NOMO-1 (cell line): ENCODE data around the gene TNFRSF25.

Experiments
- DNase-seq, 2 experiments: peaks; one replicate each; lab custom pipeline; 2025; ENCODE audit not compliant: unreplicated experiment in 2 of 2; lab: John Stamatoyannopoulos, UW

Gene TNFRSF25

DNA sequence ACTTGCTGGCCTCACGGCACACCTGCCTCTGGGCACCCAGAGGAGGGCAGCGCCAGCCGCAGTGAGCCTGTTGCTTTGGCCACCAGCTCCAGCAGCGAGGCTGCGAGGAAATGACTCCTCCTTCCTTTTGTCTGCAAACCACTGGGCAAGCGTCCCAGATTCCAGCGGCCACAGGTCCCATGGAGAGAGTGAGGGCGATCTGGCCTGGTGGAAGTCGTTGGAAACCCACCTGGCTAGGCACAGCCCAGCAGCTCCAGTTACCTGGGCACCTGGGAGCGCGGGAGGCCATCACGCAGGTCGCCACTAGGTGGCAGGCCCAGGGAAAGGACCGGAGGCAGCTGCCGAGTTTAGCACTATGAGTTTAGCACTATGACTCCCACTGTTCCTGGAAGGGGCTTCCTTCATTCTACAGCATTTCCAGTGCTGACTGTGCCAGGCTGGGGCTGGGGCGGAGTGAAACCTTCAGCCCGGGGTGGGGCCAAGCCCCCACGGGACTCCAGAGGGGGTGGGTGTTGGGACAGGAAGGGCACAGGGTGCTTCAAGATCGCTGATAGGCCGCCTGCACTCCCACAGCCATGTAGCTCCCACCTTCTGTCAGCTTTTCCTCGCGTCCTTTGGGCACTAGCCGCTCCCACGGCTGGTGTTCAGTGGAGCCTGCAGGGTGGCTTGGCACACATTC is 42.5 kb downstream of the TNFRSF25 start:
- DNase-seq: peak in 1 of 2 experiments; percentile 39

DNA sequence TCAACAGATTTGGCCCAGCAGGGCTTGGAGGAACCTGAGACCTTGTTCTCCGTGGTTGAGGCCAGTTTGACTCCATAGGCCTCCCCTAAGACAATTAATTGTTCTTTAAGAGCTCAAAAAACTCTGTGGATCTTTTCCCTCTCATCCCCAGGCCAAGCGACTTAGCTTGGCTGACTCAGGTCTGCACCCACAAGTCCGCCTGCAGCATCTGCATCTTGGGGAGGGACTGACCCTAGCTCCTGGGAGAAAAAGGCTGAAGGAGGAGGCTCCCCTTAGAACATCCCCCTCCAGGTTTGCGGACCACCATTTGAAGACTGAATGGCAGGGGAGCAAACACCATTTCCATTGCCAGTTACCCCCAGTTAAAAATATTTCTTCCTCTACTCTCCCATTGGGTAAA is 44.7 kb downstream of the TNFRSF25 start:
- DNase-seq: no peak

DNA sequence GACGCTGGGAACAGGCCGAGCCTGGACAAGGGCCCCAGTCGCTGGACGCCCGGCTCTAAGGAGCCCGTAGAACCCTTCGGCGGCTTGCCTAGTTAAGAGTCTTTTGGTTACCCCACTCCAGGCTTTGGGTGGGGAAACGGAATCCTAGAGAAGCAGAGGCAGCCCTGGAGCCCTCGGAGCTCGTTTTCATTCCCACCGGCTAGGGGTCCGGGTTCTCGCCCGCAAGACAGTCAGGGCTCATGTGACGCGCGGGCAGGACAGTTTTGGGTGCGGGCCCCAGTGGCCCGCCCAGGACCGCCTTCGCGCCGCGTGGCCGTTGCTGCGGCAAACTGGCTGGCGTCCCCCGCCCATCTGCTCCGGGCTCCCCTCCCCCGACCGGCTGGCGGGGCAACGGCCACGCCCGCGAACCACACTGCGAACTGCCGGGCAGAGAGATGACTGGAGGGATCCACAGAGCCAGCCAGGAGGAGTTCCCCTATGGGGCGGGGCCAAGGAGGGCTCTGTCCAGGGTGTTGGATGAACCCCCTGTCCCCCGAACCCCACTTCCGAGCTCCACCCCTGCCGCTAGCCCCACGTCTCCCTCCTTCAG is 45.4 kb downstream of the TNFRSF25 start:
- DNase-seq: no peak

DNA sequence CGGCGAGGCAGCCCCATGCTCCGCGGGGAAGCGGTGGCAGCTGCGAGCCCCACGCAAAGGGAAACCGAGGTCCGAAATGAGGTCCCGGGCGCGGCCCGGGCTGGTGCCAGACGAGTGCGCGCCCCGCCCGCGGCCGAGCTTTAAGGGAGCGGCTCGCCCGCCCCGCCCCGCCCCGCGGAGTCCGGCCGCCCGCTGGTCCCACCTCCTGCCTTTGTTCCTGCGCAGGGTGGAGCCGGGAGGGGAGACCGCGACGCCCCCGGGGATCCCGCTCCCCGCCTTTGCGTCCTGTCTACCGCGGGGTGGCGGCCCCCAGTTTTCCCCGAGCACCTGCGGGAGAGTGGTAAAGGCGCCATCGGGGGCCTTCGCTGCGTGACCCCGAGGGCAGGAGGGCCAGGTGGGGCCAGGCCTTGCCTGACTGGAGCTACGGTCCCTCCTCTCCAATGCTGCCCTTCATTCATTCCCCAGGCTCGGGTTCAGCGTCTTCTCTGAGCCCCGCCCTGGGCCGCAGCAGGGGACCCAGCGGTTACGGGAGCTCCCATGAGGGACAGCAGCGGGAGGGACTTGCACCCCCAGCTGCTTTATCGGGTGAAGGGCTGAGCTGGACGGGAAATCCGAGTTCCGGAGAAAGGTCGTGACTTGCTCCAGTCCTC is 46.0 kb downstream of the TNFRSF25 start, which contains the start of gene HES2:
Gene HES2, minus strand, starts transcription at position 116 of the 650 bp plus-strand sequence. Its CDS starts 99 bp downstream, at position 17.
- no peak for DNase-seq

DNA sequence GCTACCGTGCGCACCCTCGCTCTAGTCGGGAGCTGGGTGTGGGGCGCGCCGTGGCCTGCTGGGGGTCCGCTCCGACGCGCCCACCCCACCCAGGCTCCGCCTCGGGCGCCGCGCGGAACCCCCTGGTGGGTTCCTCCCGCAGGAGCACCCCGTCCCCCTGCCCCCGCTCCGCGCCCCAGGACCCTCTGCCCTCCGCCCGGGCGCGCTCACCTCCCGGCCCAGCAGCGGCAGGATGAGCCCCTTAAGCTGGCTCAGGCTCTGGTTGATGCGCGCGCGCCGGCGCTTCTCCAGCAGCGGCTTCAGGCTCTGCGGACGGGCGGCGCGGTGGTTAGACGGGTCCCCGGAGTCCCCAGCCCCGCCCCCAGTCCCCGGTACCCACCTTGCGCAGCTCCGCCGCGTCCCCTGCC is 46.6 kb downstream of the TNFRSF25 start:
- no peak for DNase-seq

DNA sequence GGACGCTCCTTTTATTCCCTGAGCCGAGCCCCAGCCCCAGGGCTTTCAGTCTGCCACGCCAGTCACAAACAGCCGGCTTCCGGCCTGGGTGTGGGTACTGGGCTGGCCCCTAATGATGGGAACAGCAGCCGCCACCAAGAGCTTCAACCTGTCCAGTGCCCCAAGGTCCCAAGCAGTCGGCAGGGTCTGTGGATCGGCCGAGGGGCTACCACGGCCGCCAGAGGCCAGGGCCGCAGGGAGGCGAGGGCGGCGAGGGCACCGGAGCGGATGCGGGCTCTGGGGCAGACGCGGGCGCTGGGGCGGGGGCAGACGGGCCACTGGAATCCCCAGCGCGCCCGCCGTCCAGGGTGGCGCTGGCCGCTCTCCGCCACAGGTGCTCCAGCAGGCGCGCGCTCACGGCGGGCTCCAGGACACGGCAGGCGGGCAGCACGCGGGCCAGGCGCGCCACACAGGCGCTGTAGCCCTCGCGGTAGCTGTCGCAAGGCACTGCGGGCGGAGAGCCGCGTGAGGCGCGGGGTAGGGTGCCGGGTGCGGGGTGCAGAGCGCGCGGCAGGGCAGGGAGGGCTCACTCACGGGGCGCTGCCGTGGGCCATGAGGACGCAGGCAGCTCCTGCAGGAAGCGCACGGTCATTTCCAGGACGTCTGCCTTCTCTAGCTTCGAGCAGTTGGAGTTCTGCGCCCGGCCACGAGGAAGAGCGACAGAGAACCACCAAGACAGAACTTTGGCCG is 47.1 kb downstream of the TNFRSF25 start:
- DNase-seq: no peak

DNA sequence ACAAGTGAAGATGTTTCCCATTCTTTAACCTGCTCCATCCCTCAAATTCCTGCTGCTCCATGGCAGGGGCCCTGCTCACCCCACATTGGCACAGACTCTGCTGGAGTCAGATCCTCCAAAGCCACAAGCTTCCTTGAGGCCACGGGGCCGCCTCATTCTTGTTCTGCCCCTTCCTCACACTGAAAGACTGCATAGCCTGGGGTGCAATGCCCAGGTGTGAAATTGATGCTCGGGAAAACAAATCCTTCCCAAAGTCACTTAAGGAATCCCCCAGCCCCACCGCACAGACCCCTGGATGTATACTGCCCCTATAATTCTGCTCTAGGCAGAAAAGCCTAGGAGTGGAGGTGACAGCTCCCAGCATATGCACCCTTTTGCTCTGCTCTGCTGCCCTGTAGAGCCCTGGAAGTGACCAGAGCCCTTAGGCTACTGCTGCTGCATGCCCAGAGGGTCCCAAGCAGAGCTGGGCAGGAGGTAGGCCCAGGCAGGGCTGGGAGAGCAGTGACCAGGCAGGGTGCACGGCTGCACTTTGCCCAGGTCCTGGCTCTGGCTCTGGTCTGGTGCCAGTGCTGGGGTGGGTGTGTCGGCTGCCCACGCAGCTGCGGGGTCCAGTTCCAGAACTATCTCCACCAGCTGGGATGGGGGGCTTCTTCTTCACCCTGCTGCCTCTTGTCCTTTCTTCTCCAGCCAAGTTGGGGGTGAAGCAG is 47.9 kb downstream of the TNFRSF25 start:
- DNase-seq: no peak

DNA sequence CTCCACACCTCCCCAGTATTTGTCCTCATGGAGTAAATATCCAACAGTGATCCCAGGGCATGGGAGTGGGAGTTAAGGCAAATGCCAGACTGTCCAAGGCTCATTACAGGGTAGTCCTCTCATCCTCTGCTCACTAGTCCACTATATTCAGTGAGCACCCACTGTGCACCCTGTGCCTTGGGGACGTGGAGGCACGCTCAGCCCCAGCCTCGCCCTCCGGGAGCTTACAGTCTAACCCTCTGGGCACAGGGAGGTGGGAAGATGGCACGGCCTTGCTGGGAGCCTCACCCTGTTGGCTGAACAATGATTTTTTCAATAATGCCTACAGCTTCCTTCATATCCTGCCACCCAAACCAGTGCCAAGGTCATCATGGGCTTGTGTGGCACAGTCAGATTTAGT is 49.1 kb downstream of the TNFRSF25 start:
- no peak for DNase-seq

DNA sequence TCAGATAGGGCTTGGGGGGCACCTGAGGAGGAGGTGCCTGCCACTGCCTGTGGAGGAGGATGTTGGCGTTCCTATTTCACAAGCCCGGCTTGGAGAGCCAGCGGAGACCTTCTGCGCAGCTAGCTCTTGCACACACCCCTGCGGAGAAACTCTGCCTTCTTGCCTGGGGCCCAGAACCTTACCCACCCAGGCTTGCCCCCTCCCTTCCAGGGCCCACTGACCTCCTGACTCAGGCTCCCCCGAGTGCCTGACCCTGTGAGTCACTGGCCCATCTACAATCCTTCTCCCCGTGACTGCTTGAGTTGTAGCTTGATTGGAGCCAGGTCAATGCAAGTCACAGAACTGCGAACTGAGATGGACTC is 49.7 kb downstream of the TNFRSF25 start:
- no peak for DNase-seq

DNA sequence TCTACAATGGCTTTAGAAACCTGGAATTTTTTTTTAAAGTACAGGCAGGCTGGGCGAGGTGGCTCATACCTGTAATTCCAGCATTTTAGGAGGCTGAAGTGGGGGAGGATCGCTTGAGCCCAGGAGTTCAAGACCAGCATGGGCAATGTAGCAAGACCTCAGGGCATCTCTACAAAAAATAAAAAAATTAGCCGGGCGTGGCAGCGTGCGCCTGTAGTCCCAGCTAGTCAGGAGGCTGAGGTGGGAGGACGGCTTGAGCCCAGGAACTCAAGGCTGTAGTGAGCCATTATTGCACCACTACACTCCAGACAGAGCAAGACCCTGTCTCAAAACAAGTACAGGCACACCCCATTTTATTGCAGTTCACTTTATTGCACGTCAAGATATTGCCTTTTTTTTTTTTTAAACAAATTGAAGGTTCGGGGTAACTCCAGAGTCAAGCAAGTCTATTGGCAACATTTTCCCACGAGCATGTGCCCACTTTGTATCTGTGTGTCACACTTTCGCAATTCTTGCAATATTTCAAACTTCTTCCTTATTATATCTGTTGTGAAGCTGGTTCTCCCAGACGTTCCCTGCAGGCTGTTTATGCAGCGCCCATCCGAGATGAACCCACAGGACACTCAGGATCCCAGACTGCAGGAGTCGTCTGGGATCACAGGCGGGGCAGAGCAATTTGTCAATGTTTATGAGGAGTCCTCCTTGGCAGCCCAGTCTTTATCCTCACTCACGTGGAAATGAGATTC is 50.9 kb downstream of the TNFRSF25 start:
- DNase-seq: peak in 1 of 2 experiments; percentile 54

DNA sequence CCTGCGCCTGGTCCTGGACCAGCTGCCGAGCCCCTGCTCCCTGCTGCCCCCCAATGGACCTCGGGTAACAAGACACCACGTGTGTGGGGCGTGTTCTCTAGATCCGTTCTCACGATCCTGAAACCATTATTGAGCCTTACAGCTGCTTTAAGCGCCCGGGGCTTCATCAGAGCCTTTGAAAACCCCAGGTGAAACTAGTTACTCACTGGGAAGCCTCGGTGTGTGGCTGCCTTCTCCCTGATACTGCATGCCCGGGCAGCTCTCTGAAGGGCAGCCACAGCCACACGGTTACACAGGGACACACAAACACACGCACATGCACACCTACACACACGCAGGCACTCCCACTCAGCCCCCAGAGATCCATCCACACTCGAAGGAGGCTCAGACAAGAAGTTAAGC is 51.5 kb downstream of the TNFRSF25 start:
- no peak for DNase-seq

DNA sequence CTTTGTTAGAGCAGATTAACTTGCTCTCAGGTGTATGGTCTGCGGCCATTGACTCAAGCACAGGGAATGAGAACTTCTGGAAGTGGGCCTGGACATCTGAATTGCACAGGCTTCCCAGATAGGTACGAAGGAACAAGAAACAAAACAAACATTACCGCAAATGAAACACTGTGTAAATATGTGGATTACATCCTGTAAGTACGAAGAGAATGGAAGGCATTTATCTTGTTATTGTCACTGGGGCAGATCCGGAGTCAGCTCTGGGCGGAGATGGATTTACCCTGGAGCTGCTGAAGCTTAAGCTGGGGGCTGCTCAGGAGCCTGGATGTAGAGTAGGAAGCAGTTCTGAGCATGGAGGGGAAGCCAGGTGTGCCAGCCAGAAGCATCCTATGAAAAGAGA is 53.1 kb downstream of the TNFRSF25 start:
- DNase-seq: no peak
